ENCODE data around the gene DIP2B.

- TF ChIP-seq CTCF (IDR thresholded peaks at IDR 0.05; ENCODE audit: insufficient read depth, low read length, poor library complexity, severe bottlenecking) (no peak), EZH2phosphoT487 (conservative IDR thresholded peaks at IDR 0.05; ENCODE audit: low read length) (no peak)
Measured at GRCh38 chr12:50706606-50707005, 201.8 kb downstream of the DIP2B start.

All from SU-DHL-6 (cell line).